ENCODE results near the gene APOBEC2.

The APOBEC2 gene

GRCh38 chr6:41100871-41101287 is 47.9 kb downstream of the APOBEC2 start:
- no peak overlapping the region for H3K4me3 Mint-ChIP-seq
- DNase-seq (ENCODE audit: low spot score in 2 of 2) (no peak), ATAC-seq (ENCODE audit: low read depth) (no peak)
- H3K36me3 Mint-ChIP-seq, result peaks cover 26% of the 10 kb centered on the region
- no peaks in the 10 kb centered on the region for H3K27me3 Mint-ChIP-seq
- no peak overlapping the region for H3K27ac Mint-ChIP-seq
- H3K9me3 Mint-ChIP-seq, result no peaks in the 10 kb centered on the region
- H3K4me1 Mint-ChIP-seq, result no peaks in the 10 kb centered on the region

- Mint-ChIP-seq H3K36me3 (peaks cover 10% of the 10 kb centered on the region), H3K27me3 (no peaks in the 10 kb centered on the region), H3K27ac (no peak overlapping the region), H3K9me3 (no peaks in the 10 kb centered on the region), H3K4me1 (no peaks in the 10 kb centered on the region), H3K4me3 (no peak overlapping the region)
- ATAC-seq (ENCODE audit: low read depth), result no peak
- no peak for DNase-seq (ENCODE audit: low spot score in 2 of 2)
Measured at GRCh38 chr6:41103847-41104246, 50.8 kb downstream of the APOBEC2 start.

- Mint-ChIP-seq H3K27ac (no peak overlapping the region), H3K36me3 (peaks cover 7% of the 10 kb centered on the region), H3K4me3 (no peak overlapping the region), H3K9me3 (no peaks in the 10 kb centered on the region), H3K27me3 (no peaks in the 10 kb centered on the region), H3K4me1 (no peaks in the 10 kb centered on the region)
- no peak for ATAC-seq (ENCODE audit: low read depth)
- DNase-seq (ENCODE audit: low spot score in 2 of 2), result no peak
Measured at GRCh38 chr6:41111017-41111416, 58.0 kb downstream of the APOBEC2 start.
